ENCODE measurements around the gene UQCRQ. TPM values are rescaled to one million over a fixed set of nuclear protein-coding genes. Genes with fewer than 3 reads are reported as not detected.
"Not testable (repeated sequence)": the region's sequence is repeated elsewhere in the genome, so short reads cannot be mapped to it uniquely, and the experiment has no call there.

UQCRQ gene
- polyA plus RNA-seq, 3 donors = 171 to 198 (median 186) TPM

DNA sequence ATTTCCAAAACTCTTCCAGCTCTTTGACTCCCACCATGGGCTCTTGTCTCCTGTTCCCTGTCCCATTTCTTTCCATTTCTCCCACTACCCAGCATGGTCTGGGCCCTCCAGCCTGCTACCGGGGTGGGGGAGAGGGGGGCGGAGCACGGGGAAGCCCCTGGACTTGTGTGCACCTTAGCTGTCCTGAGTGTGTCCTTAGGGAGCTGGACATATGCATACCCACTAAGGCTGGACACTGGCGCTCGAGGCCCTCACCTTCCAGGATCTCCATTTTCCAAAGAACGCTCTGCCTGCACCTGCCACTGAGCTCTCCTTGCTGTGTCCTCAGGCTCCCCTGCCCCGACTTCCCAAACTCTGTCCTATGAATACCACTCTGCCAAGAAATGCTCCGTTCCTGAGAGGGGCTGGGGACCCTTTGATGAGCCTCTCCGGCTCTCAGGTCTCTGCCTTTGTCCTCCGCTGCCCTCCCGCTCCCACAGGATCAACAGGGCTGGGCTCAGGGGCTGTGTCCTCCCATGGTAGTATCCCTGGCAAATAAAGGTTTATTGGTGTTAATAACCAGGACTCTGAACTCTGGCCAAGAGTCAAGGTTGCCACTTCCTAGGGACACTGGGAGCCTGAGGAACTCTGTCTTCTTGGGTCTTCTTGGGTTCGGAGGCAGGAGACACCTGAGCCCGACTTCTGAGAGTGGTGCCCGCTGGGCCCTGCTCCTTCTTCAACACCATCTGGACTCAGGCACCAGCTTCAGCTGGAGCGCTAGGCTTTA, 35.2 kb upstream of the UQCRQ start:
- DNase-seq (ENCODE audit: low read depth in 3 of 3, low spot score in 2 of 3) = no peak

DNA sequence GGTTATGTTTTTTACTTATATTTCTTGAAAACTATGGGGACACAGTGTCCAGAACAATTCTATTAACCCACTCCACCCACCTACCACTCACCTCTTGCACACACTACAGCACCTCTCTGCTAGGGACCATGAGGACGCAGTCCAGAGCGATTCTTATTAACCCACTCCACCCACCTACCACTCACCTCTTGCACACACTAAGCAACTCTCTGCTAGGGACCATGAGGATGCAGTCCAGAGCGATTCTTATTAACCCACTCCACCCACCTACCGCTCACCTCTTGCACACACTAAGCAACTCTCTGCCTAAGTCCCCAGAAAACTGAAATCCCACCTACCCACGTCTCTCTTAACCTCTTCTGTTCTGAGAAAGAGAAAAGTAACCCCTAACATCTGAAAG, 33.8 kb upstream of the UQCRQ start:
- DNase-seq (ENCODE audit: low read depth in 3 of 3, low spot score in 2 of 3) = no peak

DNA sequence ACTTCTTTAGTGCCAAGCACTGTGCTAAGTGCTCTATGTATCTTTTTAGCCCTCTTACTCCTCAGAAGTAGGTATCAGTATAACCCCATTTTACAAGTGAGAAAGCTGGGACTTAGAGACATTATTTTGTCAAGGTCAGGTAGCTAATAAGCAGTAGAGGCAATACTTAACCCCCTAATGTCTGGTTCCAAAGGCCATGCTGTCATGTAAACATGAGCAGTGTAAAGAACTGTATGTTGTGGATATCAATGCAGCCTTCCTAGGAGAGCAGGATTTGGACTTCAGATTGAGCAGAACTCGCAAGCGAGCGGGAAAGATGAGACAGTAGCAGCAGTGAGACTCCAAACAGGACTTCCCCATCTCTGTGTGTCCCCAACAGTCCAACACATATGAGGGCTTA, 32.4 kb upstream of the UQCRQ start:
- DNase-seq (ENCODE audit: low read depth in 3 of 3, low spot score in 2 of 3) = no peak

DNA sequence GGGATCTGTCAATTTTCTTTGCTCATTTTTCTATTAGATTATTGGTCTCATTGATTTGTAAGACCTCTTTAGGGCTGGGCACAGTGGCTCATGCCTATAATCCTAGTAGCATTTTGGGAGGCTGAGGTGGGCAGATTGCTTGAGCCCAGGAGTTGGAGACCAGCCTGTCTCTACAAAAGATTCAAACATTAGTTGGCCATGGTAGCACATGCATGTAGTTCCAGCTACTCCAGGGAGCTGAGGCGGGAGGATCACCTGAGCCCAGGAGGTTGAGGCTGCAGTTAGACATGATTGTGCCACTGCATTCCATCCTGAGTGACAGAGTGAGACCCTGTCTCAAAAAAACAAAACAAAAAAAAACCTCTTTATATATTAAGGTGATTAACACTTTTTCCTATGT, 29.6 kb upstream of the UQCRQ start:
- no peak for DNase-seq (ENCODE audit: low read depth in 3 of 3, low spot score in 2 of 3)

DNA sequence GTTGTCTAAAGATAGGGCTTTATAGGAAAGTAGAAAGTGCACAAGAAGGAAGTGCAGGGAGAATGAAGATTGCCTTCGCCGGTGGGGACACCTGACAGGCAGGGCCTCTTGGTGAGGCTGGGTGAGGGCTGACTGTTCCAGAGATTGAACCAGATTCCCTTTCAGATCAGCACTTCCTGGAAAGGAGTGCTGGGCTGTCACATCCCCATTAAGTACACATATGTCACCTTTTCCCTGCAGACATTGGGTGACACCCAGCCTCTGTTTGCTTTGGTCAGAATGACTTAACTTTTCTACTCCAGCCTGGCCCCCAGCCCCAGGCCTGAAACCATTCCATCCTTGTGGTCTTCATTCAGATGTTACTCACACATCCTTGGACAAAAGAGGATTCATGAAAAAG, 28.6 kb upstream of the UQCRQ start:
- DNase-seq (ENCODE audit: low read depth in 3 of 3, low spot score in 2 of 3) = no peak

DNA sequence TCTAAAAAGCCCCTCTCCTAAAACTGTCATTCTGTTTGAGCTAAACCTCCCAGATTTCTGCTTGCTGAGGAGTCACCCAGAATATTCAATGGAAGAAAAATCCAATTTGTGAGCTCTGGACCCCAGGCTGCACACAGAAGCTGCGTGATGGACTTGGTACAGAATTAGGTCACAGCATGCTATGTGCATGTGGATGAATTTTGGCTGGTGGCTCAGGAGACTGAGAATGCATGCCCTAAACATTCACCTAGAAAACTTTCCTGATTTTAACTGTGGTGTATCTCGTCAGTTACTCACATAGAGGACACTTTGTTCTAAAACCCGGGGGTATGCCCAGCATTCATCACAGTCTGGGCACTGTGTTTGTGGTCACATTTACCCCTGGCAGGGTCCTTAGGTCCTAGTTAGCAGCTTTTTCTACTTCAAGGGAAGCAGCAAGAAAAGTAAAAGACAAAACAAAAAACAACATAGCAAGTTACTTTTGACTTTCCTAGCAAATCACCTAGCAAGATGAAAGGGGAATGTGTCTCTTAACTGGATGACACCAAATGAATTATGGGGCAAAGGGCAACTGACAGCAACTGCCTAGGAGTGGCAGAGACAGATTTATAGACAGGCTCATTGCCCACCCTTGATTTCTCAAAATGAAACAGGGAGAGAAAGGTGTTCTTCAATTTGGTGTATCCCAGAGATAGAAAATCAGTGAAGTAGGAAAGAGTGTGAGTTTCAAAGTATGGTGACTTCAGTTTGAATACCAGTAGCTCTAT, 27.7 kb upstream of the UQCRQ start:
- DNase-seq (ENCODE audit: low read depth in 3 of 3, low spot score in 2 of 3) = no peak

DNA sequence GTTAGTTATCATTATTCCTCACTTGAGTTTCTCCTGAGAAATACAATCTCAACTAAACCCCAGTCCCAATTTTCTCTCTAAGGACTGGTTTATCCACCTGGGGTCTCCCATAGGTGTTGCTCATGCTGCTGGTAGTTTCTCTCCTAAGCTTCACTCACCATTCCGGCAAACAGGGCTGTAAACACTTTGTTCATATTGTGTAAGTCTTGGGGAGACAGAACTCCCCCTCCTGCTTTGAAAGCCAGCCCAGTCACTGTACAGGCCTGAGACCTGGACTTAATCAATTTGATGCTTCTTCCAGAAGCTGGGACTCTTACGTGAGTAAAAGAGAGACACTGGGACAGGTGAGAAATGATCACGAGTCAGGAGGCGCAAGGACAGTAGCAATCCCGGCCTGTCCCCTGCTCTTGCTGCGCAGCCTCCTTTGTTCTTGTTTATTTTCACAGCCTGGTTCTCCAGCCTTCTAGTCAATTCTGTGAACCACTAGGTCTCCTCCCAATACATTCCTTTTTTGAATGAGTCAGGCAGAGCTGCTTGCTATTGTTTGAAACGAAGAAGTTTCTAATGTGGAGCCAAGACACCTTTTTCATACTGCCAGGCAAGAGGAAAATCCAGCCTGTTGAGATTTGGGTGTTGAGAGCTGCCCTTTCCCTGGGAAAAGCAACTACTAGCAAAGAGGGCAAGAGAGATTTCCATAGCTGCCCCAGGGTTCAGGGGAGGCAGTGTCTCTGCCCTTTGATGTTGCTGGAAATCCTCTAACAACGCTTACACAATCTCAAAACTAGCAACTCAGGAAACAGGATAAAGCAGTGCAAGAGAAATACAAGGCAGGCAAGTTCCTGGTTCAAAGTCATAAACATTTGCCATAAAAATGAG, 26.8 kb upstream of the UQCRQ start:
- no peak for DNase-seq (ENCODE audit: low read depth in 3 of 3, low spot score in 2 of 3)

DNA sequence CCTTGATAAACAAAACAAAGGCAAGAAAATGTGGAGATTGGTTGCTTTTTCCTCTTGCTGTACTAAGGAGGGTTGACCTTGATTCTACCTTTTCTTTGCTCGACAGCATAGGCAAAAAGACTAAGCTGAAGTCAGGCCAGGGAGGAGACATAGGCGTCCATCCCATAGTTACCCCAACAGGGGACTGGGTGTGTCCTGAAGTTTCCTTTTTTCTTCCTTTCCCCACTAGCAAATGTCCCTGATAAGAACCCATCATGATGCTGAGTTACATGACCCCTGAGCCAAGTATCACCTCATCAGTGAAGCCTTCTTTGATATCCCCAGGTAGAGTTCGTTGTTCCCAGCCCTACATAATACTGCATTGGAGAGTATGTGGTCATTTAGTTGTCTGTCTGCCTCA, 26.1 kb upstream of the UQCRQ start:
- no peak for DNase-seq (ENCODE audit: low read depth in 3 of 3, low spot score in 2 of 3)

DNA sequence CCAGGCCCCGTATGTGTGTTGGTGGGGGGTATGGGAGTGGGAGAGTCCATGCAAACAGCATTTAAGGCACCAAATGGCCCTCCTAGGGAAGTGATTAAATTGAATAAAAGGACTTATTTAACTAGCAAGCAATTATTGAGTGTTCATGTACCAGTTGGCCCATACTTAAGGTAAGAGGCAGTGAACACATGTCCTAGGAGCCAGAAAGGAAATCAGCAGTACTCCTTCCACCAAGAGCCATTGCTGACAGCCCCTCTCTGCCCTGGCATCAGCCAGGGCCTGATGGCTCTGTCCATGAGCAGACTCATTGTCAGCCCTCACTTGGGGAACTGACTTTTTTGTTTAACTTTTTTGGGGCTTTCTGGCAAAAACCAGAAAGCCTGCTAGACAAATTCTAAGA, 25.5 kb upstream of the UQCRQ start:
- no peak for DNase-seq (ENCODE audit: low read depth in 3 of 3, low spot score in 2 of 3)

DNA sequence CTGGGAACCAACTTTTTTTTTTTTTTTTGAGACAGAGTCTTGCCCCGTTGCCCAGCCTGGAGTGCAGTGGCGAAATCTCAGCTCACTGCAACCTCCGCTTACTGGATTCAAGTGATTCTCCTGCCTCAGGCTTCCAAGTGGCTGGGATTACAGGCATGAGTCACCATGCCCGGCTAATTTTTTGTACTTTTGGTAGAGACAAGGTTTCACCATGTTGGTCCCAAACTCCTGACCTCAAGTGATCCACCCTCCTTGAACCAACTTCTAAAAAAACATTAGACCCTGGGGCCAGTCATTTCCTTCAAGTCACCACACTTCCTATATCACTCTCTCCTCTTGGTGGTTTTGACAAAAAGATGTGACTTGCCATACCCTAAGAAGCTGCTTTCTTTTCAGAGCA, 25.1 kb upstream of the UQCRQ start:
- DNase-seq (ENCODE audit: low read depth in 3 of 3, low spot score in 2 of 3) = no peak

DNA sequence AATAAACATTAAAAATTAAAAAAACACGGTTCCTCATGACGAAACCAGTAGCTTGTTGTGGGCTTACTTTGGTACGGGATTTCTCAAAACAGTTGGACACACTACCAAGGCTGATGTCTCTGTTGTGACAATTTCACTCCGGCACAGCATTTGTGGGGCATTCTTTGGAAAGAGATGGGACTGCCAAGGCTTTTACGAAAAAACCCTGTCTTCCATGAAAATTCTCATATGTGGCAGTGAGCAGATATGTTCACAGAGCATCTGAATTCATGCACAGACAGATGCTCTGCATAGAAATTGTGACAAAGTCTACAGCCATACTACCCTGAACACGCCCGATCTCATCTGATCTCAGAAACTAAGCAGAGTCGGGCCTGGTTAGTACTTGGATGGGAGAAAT, 18.2 kb upstream of the UQCRQ start:
- DNase-seq (ENCODE audit: low read depth in 3 of 3, low spot score in 2 of 3) = no peak

DNA sequence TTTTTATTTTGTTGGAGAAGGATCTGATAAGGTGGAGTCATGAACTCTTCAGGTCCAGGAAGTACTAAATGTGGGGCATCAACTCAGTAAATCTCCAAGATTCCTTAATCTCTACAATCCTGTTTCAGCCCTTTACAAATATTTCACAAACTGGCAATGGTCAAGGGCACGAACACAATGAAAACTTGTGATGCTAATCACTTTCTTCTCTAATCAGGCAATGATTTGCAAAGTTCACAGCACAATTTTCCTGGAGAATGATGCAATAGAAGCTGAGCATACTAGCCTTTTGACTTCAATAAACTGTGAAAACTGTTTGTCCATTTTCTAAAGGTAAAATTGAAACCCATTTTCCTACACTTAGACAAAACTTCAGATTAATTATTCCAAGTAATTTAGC, 17.1 kb upstream of the UQCRQ start:
- DNase-seq (ENCODE audit: low read depth in 3 of 3, low spot score in 2 of 3) = no peak

DNA sequence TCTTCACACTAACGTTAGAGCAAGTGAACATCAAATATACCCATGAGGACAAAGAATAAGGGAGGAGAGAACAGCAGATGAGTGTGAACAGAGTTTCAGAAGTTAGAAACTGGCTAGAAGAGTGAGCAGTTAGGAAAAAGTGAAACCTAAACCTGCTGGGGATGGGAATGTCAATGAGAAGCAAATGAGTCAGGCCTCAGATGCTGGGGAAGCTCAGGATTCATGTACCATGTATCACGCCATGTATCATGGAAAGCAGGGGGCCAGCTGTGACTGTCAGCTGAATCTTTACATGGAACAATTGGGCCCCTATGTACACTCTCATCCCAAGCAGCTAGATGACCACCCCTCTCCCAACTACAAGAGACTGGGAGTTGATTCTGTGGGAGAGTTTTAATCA, 16.4 kb upstream of the UQCRQ start:
- no peak for DNase-seq (ENCODE audit: low read depth in 3 of 3, low spot score in 2 of 3)

DNA sequence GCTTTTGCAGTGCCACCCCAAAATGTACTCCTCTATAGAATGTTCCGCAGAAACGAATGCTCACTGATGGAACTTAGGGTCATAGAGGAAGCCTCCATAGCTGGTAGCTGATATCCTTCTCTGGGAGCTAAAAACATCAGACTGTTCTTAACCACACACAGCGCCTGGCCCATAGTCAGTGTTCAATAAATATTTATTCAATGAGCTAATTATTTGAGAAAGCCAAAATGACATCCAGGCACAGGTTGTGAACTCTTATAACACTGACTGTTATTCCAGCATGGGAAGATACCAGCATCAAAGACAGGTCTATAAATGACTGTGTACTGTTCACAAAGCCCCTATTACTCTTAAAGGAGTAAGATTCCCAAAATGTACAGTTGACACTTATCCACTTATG, 13.1 kb upstream of the UQCRQ start:
- DNase-seq (ENCODE audit: low read depth in 3 of 3, low spot score in 2 of 3) = no peak

DNA sequence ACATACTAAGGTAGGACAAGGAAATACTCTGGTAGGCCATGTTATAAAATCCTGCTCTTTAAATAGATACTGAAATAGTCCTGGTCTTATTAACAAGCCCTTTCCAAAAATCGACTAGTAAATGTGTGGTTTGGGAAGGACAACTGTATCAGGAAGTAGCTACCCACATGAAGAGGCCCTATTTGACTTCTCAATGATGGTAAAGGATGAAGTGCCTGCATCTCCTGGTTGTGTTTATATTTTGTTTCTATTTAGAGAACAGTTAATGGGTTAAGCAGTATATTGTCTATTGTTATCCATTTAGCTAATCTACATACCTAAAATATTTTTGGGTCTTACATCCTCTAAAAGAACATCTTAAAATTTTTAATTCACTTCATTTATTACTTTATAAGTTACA, 12.7 kb upstream of the UQCRQ start:
- DNase-seq (ENCODE audit: low read depth in 3 of 3, low spot score in 2 of 3) = no peak

DNA sequence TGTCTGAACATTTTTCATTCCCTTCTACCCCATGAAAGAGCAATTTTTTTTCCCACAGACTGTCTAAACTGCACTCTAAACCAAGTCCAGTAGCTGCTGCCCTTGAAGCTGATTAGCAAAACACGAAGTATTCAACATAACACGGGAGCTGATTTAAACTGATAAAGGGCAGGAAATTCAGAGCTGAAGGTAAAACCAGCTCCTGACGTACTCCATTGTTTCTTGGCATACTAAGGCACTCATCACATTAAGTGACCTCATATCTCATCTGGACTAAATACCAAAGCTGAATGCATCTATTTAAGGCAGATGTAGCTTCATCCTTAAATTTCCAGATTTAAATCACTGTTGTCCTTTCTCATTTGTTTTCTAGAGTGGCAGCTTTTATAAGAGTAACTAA, 12.1 kb upstream of the UQCRQ start:
- DNase-seq (ENCODE audit: low read depth in 3 of 3, low spot score in 2 of 3) = no peak

DNA sequence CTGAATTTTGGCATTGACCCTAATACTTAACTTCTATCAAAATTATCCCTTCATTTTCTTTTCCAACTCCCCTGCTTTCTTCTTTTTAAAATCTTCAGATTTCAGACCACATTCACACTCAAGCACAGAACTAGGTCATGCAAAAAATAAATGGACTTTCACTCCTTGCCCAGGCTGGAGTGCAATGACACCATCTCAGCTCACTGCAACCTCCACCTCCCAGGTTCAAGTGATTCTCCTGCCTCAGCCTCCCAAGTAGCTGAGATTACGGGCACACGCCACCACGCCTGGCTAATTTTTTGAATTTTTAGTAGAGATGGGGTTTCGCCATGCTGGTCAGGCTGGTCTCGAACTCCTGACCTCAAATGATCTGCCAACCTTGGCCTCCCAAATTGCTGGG, 11.4 kb upstream of the UQCRQ start:
- not testable (repeated sequence) for DNase-seq (ENCODE audit: low read depth in 3 of 3, low spot score in 2 of 3)

DNA sequence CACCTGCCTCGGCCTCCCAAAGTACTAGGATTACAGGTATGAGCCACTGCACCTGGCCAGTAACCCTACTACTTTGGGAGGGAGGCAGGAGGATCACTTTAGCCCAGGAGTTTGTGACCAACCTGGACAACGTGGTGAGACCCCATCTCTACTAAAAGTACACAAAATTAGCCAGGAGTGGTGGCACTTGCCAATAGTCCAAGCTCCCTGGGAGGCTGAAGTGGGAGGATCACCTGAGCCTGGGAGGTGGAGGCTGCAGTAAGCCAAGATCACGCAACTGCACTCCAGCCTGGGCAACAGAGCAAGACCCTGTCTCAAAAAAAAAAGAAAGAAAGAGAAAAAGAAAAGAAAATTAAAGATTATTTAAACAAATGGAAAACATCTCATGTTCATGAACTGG, 10.4 kb upstream of the UQCRQ start:
- no peak for DNase-seq (ENCODE audit: low read depth in 3 of 3, low spot score in 2 of 3)

DNA sequence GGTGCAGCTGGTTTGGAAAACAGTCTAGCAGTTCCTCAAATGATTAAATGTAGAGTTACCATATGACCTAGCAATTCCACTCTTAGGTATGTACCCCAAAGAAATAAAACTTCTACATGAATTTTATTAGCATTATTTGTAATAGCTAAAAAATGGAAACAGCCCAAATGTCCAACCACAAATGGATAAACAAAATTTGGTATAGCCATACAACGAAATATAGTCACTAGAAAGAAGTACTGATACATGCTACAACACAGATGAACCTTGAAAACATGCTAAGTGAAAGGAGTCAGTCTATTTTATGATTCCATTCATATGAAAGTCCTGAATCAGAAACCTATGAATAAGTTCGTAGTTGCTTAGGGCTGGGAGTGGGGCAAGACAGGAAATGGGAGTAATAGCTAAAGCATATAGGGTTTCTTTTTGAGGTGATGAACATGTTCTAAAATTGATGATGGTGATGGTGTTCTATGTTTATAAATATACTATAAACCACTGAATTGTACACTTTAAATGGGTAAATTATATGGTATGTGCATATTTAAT, 6.5 kb upstream of the UQCRQ start:
- DNase-seq (ENCODE audit: low read depth in 3 of 3, low spot score in 2 of 3) = no peak

DNA sequence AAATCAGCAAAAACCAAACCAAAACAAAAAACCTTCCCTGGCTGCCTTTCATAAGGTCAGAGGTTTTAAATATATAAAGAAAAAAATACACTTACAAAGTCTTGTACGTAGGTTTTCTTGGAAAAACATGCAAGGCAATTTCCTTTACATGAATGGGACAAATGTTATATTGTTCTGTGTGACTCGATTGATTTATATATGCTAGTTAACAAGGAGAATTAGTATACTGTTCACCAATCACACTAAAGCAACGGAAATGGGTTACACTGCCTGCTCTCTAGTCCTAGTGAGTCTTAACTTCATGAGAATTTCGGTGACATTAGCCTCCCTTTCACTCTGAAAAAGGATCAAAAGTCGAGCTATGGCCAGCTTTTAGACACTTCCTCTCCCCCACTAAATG, 5.7 kb upstream of the UQCRQ start:
- DNase-seq (ENCODE audit: low read depth in 3 of 3, low spot score in 2 of 3) = no peak

DNA sequence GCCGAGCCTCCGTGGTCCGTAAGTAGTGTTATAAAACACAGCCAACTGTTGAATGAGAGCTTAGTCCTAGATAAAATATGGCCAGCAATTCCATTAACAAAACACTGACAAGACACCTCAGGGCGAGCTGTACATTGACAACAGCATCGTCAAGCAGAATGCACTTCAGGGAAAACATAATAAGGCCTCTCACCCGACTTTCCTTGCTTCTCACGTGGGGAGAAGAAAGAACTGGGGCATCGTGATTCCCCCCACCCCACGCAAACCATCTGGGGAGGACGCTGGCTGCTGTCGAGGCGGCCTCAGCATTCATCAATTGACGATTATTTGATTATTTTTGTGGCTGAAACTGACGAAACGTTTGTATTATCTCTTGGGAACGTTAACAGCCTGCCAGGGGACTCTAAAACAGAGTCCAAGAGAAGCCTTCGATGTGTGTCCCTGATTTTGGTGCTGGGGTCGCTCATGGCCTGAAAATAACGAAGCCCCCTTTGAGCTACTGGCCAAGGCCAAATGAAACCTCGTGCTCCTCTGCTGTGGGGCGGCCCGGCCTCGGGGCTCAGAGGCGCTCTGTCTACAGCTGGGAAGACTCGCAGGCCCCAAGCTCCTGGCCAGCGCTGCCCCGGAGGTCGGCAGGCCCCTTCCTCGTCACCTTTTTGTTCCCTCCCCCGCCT, 637 bp upstream of the UQCRQ start:
- peak in 1 of 3 donors; percentile 27 for DNase-seq (ENCODE audit: low read depth in 3 of 3, low spot score in 2 of 3)
